K562 (cell line): Measurements from ENCODE around the gene NUP205. TPM values are rescaled to one million over a fixed set of nuclear protein-coding genes. Genes with fewer than 3 reads are reported as not detected.

Experiments
- ARID2 ChIP-seq: fragments of 450-650 bp; IDR thresholded peaks from 2 replicates; pipeline ENCODE4 v1.6.1; 2017; ENCODE audit warnings: antibody characterized with exemption, mild to moderate bottlenecking
- ARNT ChIP-seq, 2 experiments: fragments of 450-650 bp; IDR thresholded peaks; 2 replicates each; pipeline ENCODE4 v1.6.1; 2016; ENCODE audit warnings: mild to moderate bottlenecking in 1 of 2
- CTBP1 ChIP-seq: fragments of 450-650 bp; IDR thresholded peaks from 2 replicates; pipeline ENCODE4 v1.6.1; 2016; ENCODE audit warnings: borderline replicate concordance
- DEAF1 ChIP-seq: fragments of 450-650 bp; formaldehyde crosslinking; IDR thresholded peaks from 2 replicates; pipeline ENCODE4 v1.4.0; 2020; ENCODE audit warnings: mild to moderate bottlenecking, moderate library complexity
- FOXJ3 ChIP-seq: sonication (generic); formaldehyde crosslinking; IDR thresholded peaks from 2 replicates; pipeline ENCODE4 v1.4.0; 2020; ENCODE audit warnings: mild to moderate bottlenecking, missing genetic modification reagents
- HDGF ChIP-seq: fragments of 450-650 bp; IDR thresholded peaks from 2 replicates; pipeline ENCODE4 v1.6.1; 2016
- HMG20A ChIP-seq: fragments of 450-650 bp; formaldehyde crosslinking; conservative IDR thresholded peaks from 2 replicates; pipeline ENCODE4 v1.4.0; 2020; ENCODE audit warnings: mild to moderate bottlenecking, mixed read lengths
- ID3 ChIP-seq, 2 experiments: fragments of 250-450 bp in 1 of 2; fragments of 450-650 bp in 1 of 2; sonication (Bioruptor Pico) in 1 of 2; IDR thresholded peaks; 2 replicates each; pipeline versions ENCODE4 v1.6.1 to v1.8.0; 2016 to 2021; ENCODE audit warnings: mild to moderate bottlenecking in 2 of 2, moderate library complexity in 2 of 2, missing compliant biosample characterization in 1 of 2, missing genetic modification characterization in 1 of 2
- KDM5B ChIP-seq: fragments of 200-600 bp; sonication (generic); IDR thresholded peaks from 2 replicates; pipeline ENCODE4 v1.6.1; 2012; ENCODE audit warnings: low read depth, mild to moderate bottlenecking, moderate library complexity, low read length, control low read depth, inconsistent platforms; ENCODE audit not compliant: insufficient replicate concordance
- PTBP1 ChIP-seq: fragments of 200-400 bp; formaldehyde crosslinking; IDR thresholded peaks from 2 replicates; pipeline ENCODE4 v1.6.1; 2017; ENCODE audit warnings: low read depth, low read length
- PTTG1 ChIP-seq: fragments of 450-650 bp; IDR thresholded peaks from 2 replicates; pipeline ENCODE4 v1.6.1; 2016; ENCODE audit warnings: low read depth, mild to moderate bottlenecking, missing genetic modification characterization, missing compliant biosample characterization
- RBM14 ChIP-seq: fragments of 200-400 bp; formaldehyde crosslinking; IDR thresholded peaks from 2 replicates; pipeline ENCODE4 v1.6.1; 2018; ENCODE audit warnings: low read depth, mild to moderate bottlenecking, low read length, moderate library complexity, borderline replicate concordance; ENCODE audit not compliant: insufficient read depth
- SMAD1 ChIP-seq: fragments of 150-350 bp; IDR thresholded peaks from 2 replicates; pipeline ENCODE4 v1.6.1; 2014; ENCODE audit warnings: low read length, low read depth; ENCODE audit not compliant: partially characterized antibody
- SPI1 ChIP-seq: IDR thresholded peaks from 2 replicates; pipeline ENCODE4 v1.6.1; 2011; ENCODE audit warnings: low read depth, low read length, control low read depth, borderline replicate concordance
- TBP ChIP-seq: optimal IDR thresholded peaks from 2 replicates; pipeline ENCODE3; 2011; ENCODE audit warnings: low read depth, low read length, improper control_type of control experiment
- THAP12 ChIP-seq: fragments of 250-450 bp; sonication (Bioruptor Pico); IDR thresholded peaks from 2 replicates; pipeline ENCODE4 v1.9.0; 2021; ENCODE audit warnings: mild to moderate bottlenecking, inconsistent platforms
- ZC3H11A ChIP-seq: IDR thresholded peaks from 2 replicates; pipeline ENCODE4 v1.6.1; 2012; ENCODE audit warnings: low read depth, low read length, improper control_type of control experiment
- ZNF324 ChIP-seq: fragments of 250-450 bp; sonication (Bioruptor Pico); IDR thresholded peaks from 2 replicates; pipeline ENCODE4 v1.4.0; 2020; ENCODE audit warnings: mild to moderate bottlenecking
- ZNF395 ChIP-seq: fragments of 200-800 bp; sonication (Bioruptor generic); IDR thresholded peaks from 2 replicates; pipeline ENCODE4 v1.6.1; 2017; ENCODE audit warnings: missing genetic modification characterization, missing compliant biosample characterization
- ZNF644 ChIP-seq: fragments of 200-800 bp; sonication (Bioruptor generic); IDR thresholded peaks from 2 replicates; pipeline ENCODE4 v1.6.1; 2016; ENCODE audit warnings: low read depth, missing genetic modification characterization, missing compliant biosample characterization
- polyA plus RNA-seq, 8 experiments: library from polyadenylated mRNA; depleted of rRNA in 4 of 8; stranded (reverse) in 5 of 8; unstranded in 3 of 8; fragments of >200 nt; fragmentation: Nextera tagmentation in 2 of 8; fragmentation: Illumina TruSeq in 1 of 8; extraction: Ambion mirVana in 2 of 8; extraction: Trizol in 1 of 8; gene quantifications; 2 replicates each; pipeline versions ENCODE4 v1.2.1 to v1.2.3, GENCODE V29; 2011 to 2014; ENCODE audit warnings: inconsistent platforms in 1 of 8, missing spikeins in 1 of 8
- total RNA-seq, 7 experiments: library from RNA; depleted of rRNA in 6 of 7; stranded (reverse); fragments of >200 nt in 6 of 7; fragmentation: Illumina TruSeq in 2 of 7; extraction: Trizol in 2 of 7; gene quantifications; 2 replicates each; pipeline versions ENCODE4 v1.2.1 to v1.2.3, GENCODE V29; 2011 to 2021; ENCODE audit warnings: low replicate concordance in 1 of 7

Gene NUP205
- total and polyA plus RNA-seq, 9 of the 15 experiments (the other 6 are each of a cell fraction or from before 2014, with no cell fraction given) = 101 to 282 (median 193) TPM

- TF ChIP-seq FOXJ3 (CRISPR knock-in tag) (no peak), HMG20A (no peak), ZNF395 (CRISPR knock-in tag) (no peak), HDGF (peak; percentile 92; the same call in 1 of the 2 replicates), ARNT (IDR thresholded peaks at IDR 0.05) (peak in 1 of 2 experiments; percentile 22; a peak in 1 of 4 replicates), TBP (peak; percentile 16), ARID2 (peak; percentile 29; the same call in 1 of the 2 replicates), DEAF1 (no peak), SMAD1 (no peak), KDM5B (no peak), ID3 (CRISPR knock-in tag; IDR thresholded peaks at IDR 0.05) (no peak), ID3 (tag; IDR thresholded peaks at IDR 0.05) (0 out of 2 replicates have a peak, but pooled peaks have one; percentile 18), ZC3H11A (no peak), THAP12 (CRISPR knock-in tag) (0 out of 2 replicates have a peak, but pooled peaks have one; percentile 55), SPI1 (no peak), PTBP1 (no peak), PTTG1 (tag) (no peak), ZNF324 (CRISPR knock-in tag) (no peak), CTBP1 (peak; percentile 49), ZNF644 (tag) (no peak), RBM14 (no peak)
Observed at GRCh38 chr7:135508883-135509588, 48.7 kb upstream of the NUP205 start (continued).
